Stimulated activated CD4-positive, alpha-beta T cell treated with anti-CD3 and anti-CD28 coated beads, Interleukin-4, amount 100 ng/mL, for 48 hours (primary cell): Measurements from ENCODE around the gene SLAMF1.
"Not testable (repeated sequence)": the region's sequence is repeated elsewhere in the genome, so short reads cannot be mapped to it uniquely, and the experiment has no call there.

Experiments
- DNase-seq, 2 donors: peaks; one replicate each; pipeline ENCODE4 v3.0.0-alpha.2; 2020; ENCODE audit warnings: low read depth in 2 of 2

The SLAMF1 gene

GRCh38 chr1:160665330-160666078 lies 18.7 kb upstream of the SLAMF1 start:
- DNase-seq: no peak

GRCh38 chr1:160664573-160665051 lies 17.8 kb upstream of the SLAMF1 start:
- DNase-seq: no peak

DNA sequence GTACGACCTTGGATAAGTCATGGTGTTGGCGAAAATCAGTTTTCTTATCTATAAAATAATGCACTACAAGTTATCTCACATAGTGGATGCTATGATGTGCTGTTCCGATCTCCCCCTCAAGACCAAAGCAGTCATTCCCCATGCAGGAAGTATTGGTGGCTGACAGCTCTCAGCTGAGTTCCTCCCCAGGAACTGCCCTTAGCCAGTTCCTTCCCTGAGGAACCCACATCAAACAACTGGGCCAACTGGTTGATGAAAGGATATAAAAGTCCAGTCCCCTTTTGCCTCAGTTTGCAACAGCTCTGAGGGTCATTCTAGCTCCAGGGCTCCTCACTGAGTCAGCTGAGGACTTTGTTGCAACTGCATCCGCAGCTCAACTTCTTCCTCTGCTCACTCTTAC lies 16.1 kb upstream of the SLAMF1 start:
- DNase-seq: no peak

- no peak for DNase-seq
Observed at GRCh38 chr1:160659566-160659965, 12.7 kb upstream of the SLAMF1 start.

DNA sequence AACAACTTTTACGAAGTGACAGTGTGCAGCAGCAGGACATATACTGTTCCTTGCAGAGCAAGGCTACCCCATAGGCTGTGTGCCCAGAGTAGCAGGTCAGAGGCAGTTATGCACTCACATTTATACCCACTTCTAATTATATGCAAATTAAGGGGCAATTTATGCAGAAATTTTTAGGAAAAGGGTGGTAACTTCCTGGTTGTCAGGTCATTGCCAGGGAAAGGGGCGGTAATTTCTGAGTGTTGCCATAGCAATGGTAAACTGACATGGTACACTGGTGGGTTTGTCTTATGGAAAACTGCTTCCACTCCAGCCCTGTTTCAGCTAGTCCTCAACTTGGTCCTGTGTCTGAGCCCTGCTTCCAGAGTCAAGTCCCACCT lies 12.0 kb upstream of the SLAMF1 start:
- no peak for DNase-seq

DNA sequence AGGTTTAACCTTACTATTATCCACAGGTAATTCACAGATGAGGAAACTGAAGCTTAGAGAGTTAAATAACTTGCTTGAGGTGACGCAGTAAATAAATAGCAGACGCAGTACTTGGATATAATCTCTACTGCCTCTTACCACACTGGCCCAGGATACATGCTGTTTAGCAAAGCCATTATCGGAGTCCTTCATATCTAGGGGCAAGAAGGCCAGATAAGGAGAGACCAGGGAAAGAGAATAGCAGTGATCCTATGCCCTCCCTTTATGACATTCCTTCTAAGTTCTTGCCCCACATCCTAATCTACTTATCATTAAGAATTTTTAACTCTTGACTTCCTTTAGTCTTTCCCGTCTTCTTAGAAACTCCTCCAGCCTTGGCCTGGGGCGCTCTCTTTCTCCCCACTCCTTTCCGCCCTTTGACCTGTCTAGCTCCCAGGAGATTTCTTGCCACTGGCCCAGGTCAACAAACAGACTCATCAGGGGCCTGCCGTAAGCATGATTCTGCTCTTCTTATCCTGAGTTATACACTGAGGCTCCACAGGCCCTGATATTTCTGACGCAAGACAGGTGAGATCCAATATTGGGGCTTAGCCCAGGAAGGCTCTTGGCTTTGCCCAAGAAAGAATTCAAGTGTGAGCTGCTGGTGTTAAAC lies 11.4 kb upstream of the SLAMF1 start:
- DNase-seq: no peak

DNA sequence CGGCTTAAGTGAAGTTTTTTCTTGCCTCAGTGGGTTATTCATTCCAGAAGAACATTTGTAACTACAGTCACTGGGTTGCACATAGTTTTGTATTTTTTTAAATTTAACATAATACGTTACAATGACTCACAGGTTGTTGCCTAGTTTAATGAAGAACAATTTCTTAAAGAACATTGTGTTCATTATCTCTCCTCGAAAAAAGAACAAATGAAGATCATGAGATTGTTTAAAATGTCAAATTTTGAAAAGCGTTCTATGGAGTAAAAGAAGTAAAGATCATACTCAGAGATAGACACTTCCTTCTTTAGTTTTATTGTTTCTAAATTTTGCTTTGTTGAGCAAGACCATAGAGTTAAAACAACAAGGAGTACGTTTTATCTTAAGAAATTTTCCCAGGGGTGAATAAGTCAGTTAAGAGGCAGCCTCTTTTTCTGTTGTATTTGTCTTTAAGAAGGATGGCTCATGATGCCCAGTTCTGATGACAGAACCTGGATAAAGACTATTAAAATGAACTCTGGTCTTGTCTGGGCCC lies 10.5 kb upstream of the SLAMF1 start:
- DNase-seq: no peak

DNA sequence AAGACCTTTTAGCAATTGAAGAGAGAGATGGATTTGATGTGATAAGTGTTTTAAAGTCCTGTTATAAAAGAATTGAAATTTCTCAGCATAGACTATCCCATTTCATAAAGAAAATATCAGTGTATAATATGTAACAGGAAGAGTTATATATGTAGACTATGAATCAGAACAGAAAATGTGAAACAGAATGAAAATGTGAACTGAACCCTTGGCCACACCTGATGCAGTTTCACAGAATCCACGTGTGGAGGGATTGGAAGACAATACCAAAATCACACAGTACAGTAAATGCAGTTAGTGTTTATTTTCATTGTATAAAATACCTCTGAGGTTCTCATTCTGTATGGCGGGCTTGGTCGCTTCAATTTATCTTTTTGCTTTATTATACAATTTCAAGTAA lies 9.9 kb upstream of the SLAMF1 start:
- DNase-seq: no peak

DNA sequence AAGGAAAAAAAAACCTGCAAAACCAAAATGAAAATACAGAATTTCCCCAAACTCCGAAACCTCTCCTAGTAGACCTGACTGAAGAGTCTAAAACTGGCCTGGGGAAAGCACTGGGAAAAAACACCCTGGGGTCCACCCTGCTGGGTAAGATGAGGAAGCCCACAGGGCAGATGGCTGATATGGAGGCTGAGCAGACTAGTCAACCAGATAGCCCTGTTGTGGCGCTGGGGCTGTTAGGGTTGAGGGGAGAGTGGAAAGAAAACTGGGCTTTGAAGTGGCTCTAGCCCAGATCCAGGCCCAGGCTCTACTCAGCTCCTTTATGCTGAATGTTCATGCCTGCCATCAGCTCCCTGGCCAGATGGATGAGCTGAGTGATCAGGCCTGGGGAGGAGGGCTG lies 6.8 kb upstream of the SLAMF1 start:
- no peak for DNase-seq

DNA sequence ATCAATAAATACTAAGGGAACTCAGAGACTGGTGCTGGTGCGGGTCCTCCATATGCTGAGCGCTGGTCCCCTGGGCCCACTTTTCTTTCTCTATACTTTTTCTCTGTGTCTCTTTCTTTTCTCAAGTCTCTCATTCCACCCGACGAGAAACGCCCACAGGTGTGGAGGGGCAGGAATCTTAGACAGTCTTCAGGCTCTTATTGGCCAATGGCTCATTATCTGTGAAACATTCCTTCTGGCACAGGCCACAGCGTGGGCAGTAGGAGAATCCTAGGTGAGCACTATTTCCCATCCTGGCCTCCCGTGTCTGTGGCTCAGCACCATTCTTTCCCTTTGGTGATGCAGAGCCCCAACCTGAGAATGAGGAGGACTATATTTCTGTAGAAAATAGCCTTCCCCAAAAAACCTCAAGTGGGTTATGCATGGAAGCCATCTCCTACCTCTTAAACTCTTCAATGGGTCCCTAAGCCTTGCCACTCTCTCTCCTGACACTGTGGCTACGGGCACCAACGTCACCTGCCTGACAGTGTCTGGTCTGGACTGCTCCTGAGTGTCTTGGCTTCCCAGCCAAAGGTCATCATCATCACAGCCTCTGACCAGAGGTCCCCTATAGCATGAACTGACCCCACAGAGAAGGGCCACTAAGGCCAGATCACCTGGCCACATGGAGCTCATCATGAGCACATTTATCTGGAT lies 6.2 kb upstream of the SLAMF1 start:
- DNase-seq: no peak

GRCh38 chr1:160652065-160652641 lies 5.3 kb upstream of the SLAMF1 start:
- DNase-seq: not testable (repeated sequence)

GRCh38 chr1:160651433-160652064 lies 4.7 kb upstream of the SLAMF1 start:
- no peak for DNase-seq

DNA sequence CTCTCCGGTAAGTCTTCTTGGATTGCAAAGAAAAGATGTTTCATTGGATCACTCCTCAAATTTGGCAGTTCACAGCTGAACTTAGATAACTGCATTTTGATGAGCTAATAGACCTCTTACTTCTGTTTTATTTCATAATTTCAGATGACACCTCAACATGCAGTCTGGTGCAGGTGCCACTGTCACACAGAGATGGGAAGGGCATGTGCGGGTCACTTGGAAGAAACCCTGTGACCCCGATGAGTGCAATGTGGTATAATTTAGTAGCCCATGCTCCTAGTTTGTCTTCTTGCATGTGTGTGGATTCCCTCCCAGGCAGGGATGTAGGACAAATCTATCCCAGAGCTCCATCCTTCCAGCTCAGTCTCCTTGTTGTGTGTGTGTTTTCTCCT lies 481 bp upstream of the SLAMF1 start:
- no peak for DNase-seq

GRCh38 chr1:160646180-160646579 lies 664 bp downstream of the SLAMF1 start:
- no peak for DNase-seq

- no peak for DNase-seq
Observed at GRCh38 chr1:160645386-160646130, 1.3 kb downstream of the SLAMF1 start.

GRCh38 chr1:160644399-160644798 lies 2.4 kb downstream of the SLAMF1 start:
- DNase-seq: no peak

- no peak for DNase-seq
Observed at GRCh38 chr1:160643138-160643537, 3.7 kb downstream of the SLAMF1 start.

- no peak for DNase-seq
Observed at GRCh38 chr1:160642281-160642644, 4.6 kb downstream of the SLAMF1 start.

GRCh38 chr1:160641323-160642280 lies 5.2 kb downstream of the SLAMF1 start:
- no peak for DNase-seq
